Ectodermal cell (in vitro differentiated cells): ENCODE measurements around the gene GFOD2.

Source experiments
- H3K27ac ChIP-seq: 2 replicates; pipeline ENCODE4 v1.7.0; 2013; ENCODE audit warnings: mild to moderate bottlenecking, low read depth, low read length; ENCODE audit not compliant: insufficient read depth, poor library complexity, severe bottlenecking
- H3K27me3 ChIP-seq: 2 replicates; pipeline ENCODE4 v1.7.0; 2013; ENCODE audit warnings: mild to moderate bottlenecking, low read length; ENCODE audit not compliant: insufficient read depth, control insufficient read depth, poor library complexity, severe bottlenecking
- H3K36me3 ChIP-seq: one replicate; pipeline ENCODE4 v1.7.0; 2013; ENCODE audit warnings: low read length; ENCODE audit not compliant: control insufficient read depth, insufficient read depth
- H3K4me1 ChIP-seq: one replicate; pipeline ENCODE4 v1.7.0; 2013; ENCODE audit warnings: low read length; ENCODE audit not compliant: control insufficient read depth, insufficient read depth
- H3K4me3 ChIP-seq: 2 replicates; pipeline ENCODE4 v1.7.0; 2013; ENCODE audit warnings: low read depth, low read length, control low read depth; ENCODE audit not compliant: insufficient read depth
- H3K9me3 ChIP-seq: 2 replicates; pipeline ENCODE4 v1.7.0; 2013; ENCODE audit warnings: mild to moderate bottlenecking, low read length, moderate library complexity; ENCODE audit not compliant: control insufficient read depth
- WGBS, 2 experiments: methylation state at CpG; one replicate each; pipeline ENCODE4 v1.1.7; 2013; ENCODE audit warnings: missing lambda C conversion rate in 2 of 2; 5-methylcytosine and 5-hydroxymethylcytosine counted together

Gene GFOD2

GRCh38 chr16:67658849-67659674, 60.1 kb downstream of the GFOD2 start:
- H3K27me3 ChIP-seq, result peaks cover 15% of the 10 kb centered on the region
- H3K4me1 ChIP-seq, result peaks cover 19% of the 10 kb centered on the region
- peak overlapping the region; percentile 90 for H3K4me3 ChIP-seq
- H3K27ac ChIP-seq, result no peak overlapping the region
- WGBS, 2 experiments, result 42 to 47% methylated on average over 19 to 21 of the region's 21 CpGs
- H3K36me3 ChIP-seq, result no peaks in the 10 kb centered on the region
- H3K9me3 ChIP-seq, result no peaks in the 10 kb centered on the region

GRCh38 chr16:67657751-67658518, 61.2 kb downstream of the GFOD2 start:
- H3K36me3 ChIP-seq, result no peaks in the 10 kb centered on the region
- 95 to 96% methylated on average over 18 of the region's 18 CpGs for WGBS, 2 experiments
- H3K9me3 ChIP-seq, result no peaks in the 10 kb centered on the region
- H3K27me3 ChIP-seq, result peaks cover 26% of the 10 kb centered on the region
- H3K4me3 ChIP-seq, result no peak overlapping the region
- no peak overlapping the region for H3K27ac ChIP-seq
- H3K4me1 ChIP-seq, result peaks cover 19% of the 10 kb centered on the region

- Histone ChIP-seq H3K27me3 (peaks cover 31% of the 10 kb centered on the region), H3K4me1 (peaks cover 19% of the 10 kb centered on the region), H3K27ac (no peak overlapping the region), H3K4me3 (no peak overlapping the region), H3K36me3 (no peaks in the 10 kb centered on the region), H3K9me3 (no peaks in the 10 kb centered on the region)
- WGBS, 2 experiments, result 94 to 96% methylated on average over 16 of the region's 16 CpGs
Observed at GRCh38 chr16:67657017-67657608, 62.0 kb downstream of the GFOD2 start.

GRCh38 chr16:67656344-67657016, 62.6 kb downstream of the GFOD2 start:
- peaks cover 13% of the 10 kb centered on the region for H3K4me1 ChIP-seq
- H3K36me3 ChIP-seq, result no peaks in the 10 kb centered on the region
- H3K27ac ChIP-seq, result no peak overlapping the region
- peaks cover 31% of the 10 kb centered on the region for H3K27me3 ChIP-seq
- H3K9me3 ChIP-seq, result no peaks in the 10 kb centered on the region
- H3K4me3 ChIP-seq, result no peak overlapping the region
- WGBS, 2 experiments, result 86 to 89% methylated on average over 9 of the region's 9 CpGs

- WGBS, 2 experiments, result 86 to 87% methylated on average over 4 of the region's 4 CpGs
- H3K36me3 ChIP-seq, result no peaks in the 10 kb centered on the region
- H3K4me3 ChIP-seq, result no peak overlapping the region
- peaks cover 9% of the 10 kb centered on the region for H3K4me1 ChIP-seq
- no peak overlapping the region for H3K27ac ChIP-seq
- no peaks in the 10 kb centered on the region for H3K9me3 ChIP-seq
- H3K27me3 ChIP-seq, result peaks cover 32% of the 10 kb centered on the region
Observed at GRCh38 chr16:67655363-67655762, 63.8 kb downstream of the GFOD2 start.

- Histone ChIP-seq H3K4me3 (no peak overlapping the region), H3K27me3 (peaks cover 32% of the 10 kb centered on the region), H3K9me3 (no peaks in the 10 kb centered on the region), H3K4me1 (peaks cover 8% of the 10 kb centered on the region), H3K27ac (no peak overlapping the region), H3K36me3 (no peaks in the 10 kb centered on the region)
- WGBS, 2 experiments, result 90 to 92% methylated on average over 30 of the region's 30 CpGs
Observed at GRCh38 chr16:67654403-67654911, 64.7 kb downstream of the GFOD2 start.

- WGBS, 2 experiments, result 61 to 63% methylated on average over 25 of the region's 25 CpGs
- H3K27me3 ChIP-seq, result peaks cover 32% of the 10 kb centered on the region
- H3K4me3 ChIP-seq, result peak overlapping the region; percentile 30
- H3K4me1 ChIP-seq, result peaks cover 3% of the 10 kb centered on the region
- no peaks in the 10 kb centered on the region for H3K9me3 ChIP-seq
- no peaks in the 10 kb centered on the region for H3K36me3 ChIP-seq
- H3K27ac ChIP-seq, result no peak overlapping the region
Observed at GRCh38 chr16:67653789-67654402, 65.2 kb downstream of the GFOD2 start.

GRCh38 chr16:67653128-67653788, 65.9 kb downstream of the GFOD2 start:
- Histone ChIP-seq H3K4me1 (no peaks in the 10 kb centered on the region), H3K27me3 (peaks cover 32% of the 10 kb centered on the region), H3K4me3 (peak overlapping the region; percentile 30), H3K27ac (no peak overlapping the region), H3K36me3 (no peaks in the 10 kb centered on the region), H3K9me3 (no peaks in the 10 kb centered on the region)
- WGBS, 2 experiments, result 2 to 3% methylated on average over 68 of the region's 68 CpGs

- no peak overlapping the region for H3K27ac ChIP-seq
Observed at GRCh38 chr16:67652578-67653127, 66.5 kb downstream of the GFOD2 start.

More at GRCh38 chr16:67652578-67653127, 66.5 kb downstream of the GFOD2 start:
- 3% methylated on average over 59 of the region's 59 CpGs for WGBS, 2 experiments
- Histone ChIP-seq H3K9me3 (no peaks in the 10 kb centered on the region), H3K4me1 (no peaks in the 10 kb centered on the region), H3K36me3 (no peaks in the 10 kb centered on the region), H3K4me3 (peak overlapping the region; percentile 30), H3K27me3 (peaks cover 32% of the 10 kb centered on the region)
